ENCODE measurements around the gene SUMO3.

- TF ChIP-seq GABPA (IDR thresholded peaks at IDR 0.05; ENCODE audit: low read depth) (no peak), POLR2AphosphoS5 (IDR thresholded peaks at IDR 0.05; ENCODE audit: low read depth) (no peak), CTCF (IDR thresholded peaks at IDR 0.05; ENCODE audit: insufficient read depth, low read length) (no peak)
- TF ChIP-seq, protein P1, sequence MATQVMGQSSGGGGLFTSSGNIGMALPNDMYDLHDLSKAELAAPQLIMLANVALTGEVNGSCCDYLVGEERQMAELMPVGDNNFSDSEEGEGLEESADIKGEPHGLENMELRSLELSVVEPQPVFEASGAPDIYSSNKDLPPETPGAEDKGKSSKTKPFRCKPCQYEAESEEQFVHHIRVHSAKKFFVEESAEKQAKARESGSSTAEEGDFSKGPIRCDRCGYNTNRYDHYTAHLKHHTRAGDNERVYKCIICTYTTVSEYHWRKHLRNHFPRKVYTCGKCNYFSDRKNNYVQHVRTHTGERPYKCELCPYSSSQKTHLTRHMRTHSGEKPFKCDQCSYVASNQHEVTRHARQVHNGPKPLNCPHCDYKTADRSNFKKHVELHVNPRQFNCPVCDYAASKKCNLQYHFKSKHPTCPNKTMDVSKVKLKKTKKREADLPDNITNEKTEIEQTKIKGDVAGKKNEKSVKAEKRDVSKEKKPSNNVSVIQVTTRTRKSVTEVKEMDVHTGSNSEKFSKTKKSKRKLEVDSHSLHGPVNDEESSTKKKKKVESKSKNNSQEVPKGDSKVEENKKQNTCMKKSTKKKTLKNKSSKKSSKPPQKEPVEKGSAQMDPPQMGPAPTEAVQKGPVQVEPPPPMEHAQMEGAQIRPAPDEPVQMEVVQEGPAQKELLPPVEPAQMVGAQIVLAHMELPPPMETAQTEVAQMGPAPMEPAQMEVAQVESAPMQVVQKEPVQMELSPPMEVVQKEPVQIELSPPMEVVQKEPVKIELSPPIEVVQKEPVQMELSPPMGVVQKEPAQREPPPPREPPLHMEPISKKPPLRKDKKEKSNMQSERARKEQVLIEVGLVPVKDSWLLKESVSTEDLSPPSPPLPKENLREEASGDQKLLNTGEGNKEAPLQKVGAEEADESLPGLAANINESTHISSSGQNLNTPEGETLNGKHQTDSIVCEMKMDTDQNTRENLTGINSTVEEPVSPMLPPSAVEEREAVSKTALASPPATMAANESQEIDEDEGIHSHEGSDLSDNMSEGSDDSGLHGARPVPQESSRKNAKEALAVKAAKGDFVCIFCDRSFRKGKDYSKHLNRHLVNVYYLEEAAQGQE (IDR thresholded peaks at IDR 0.05; ENCODE audit: insufficient replicate concordance, low read depth) = no peak
These were observed 11.7 kb upstream of the SUMO3 start for GRCh38 chr21:44829507-44830092.

All from HL-60 (cell line).